ENCODE data around the gene MRPL4. TPM values are rescaled to one million over a fixed set of nuclear protein-coding genes. Genes with fewer than 3 reads are reported as not detected.
A peak's percentile ranks its signal among the peaks of the same experiment; 100 is the strongest.

MRPL4 gene
- total RNA-seq, 4 donors from 2014 or later: 77.2 to 90.8 (median 83.5) TPM

- no peak for TF ChIP-seq CTCF (IDR thresholded peaks at IDR 0.05)
- intact Hi-C loops (cut with DNase I; ENCODE audit: low total_unique reads): loop anchor here (10.0 kb wide), 1 partner anchor 325 kb away; the partner anchor contains the start of gene OLFM2
- peak; percentile 80 to 96 for DNase-seq (ENCODE audit: low spot score in 2 of 2)
- WGBS, 2 donors: 45 to 61% methylated on average over 19 to 32 of the region's 32 CpGs
- H3K4me3 ChIP-seq (ENCODE audit: low read depth, poor library complexity, severe bottlenecking): no peak overlapping the region
Measured at GRCh38 chr19:10259162-10259905, 7.3 kb downstream of the MRPL4 start.

DNA sequence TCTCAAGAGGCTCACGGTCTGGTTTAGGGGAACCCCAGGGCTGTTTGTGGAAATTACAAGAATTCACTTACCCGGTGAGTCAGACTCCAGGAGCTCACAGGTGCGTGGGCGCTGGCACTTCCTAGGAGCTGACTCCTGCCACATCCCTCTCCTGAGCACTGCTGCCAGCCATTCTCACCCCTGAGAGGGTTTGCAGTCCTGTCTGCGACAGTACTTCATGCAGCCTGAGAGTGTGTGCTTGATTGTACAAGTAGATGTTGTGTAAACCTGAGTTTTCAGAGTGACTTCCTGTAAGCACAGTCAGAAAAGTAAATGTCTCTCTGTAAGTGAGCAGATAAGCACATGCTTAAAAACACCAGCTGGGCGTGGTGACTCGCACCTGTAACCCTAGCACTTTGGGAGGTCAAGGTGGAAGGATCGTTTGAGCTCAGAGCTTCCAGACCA lies 8.1 kb downstream of the MRPL4 start:
- no peak overlapping the region for H3K4me3 ChIP-seq (ENCODE audit: low read depth, poor library complexity, severe bottlenecking)
- no peak for DNase-seq (ENCODE audit: low spot score in 2 of 2)
- intact Hi-C loops (cut with DNase I; ENCODE audit: low total_unique reads): no loop called here
- no peak for TF ChIP-seq CTCF (IDR thresholded peaks at IDR 0.05)
- TF ChIP-seq POLR2A (IDR thresholded peaks at IDR 0.05): no peak
- 44 to 66% methylated on average over 8 of the region's 8 CpGs for WGBS, 2 donors

GRCh38 chr19:10262771-10263170 lies 10.8 kb downstream of the MRPL4 start:
- no peak for TF ChIP-seq POLR2A (IDR thresholded peaks at IDR 0.05)
- no peak for TF ChIP-seq CTCF (IDR thresholded peaks at IDR 0.05)
- intact Hi-C loops (cut with DNase I; ENCODE audit: low total_unique reads): no loop called here
- 75% methylated on average over 7 of the region's 7 CpGs for WGBS, 2 donors
- no peak overlapping the region for H3K4me3 ChIP-seq (ENCODE audit: low read depth, poor library complexity, severe bottlenecking)
- DNase-seq (ENCODE audit: low spot score in 2 of 2): no peak

DNA sequence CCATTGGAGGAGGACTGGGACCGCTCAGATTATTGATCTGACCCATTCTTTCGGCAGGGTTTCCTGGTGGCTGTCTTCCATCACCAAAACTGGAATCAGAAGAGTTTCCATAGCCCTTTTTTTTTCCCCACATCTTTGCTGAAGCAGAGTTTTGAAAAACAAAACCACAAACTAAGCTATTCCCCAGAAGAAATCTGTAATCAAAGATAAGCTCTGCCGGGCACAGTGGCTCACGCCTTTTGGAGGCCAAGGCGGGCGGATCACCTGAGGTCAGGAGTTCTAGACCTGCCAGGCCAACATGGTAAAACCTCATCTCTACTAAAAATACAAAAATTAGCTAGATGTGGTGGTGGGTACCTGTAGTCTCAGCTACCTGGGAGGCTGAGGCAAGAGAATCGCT lies 14.7 kb downstream of the MRPL4 start:
- intact Hi-C loops (cut with DNase I; ENCODE audit: low total_unique reads): no loop called here
- WGBS, 2 donors: 85 to 88% methylated on average over 7 of the region's 7 CpGs
- no peak for TF ChIP-seq CTCF (IDR thresholded peaks at IDR 0.05)
- TF ChIP-seq POLR2A (IDR thresholded peaks at IDR 0.05): no peak
- no peak for DNase-seq (ENCODE audit: low spot score in 2 of 2)
- H3K4me3 ChIP-seq (ENCODE audit: low read depth, poor library complexity, severe bottlenecking): no peak overlapping the region

GRCh38 chr19:10268071-10268470 lies 16.1 kb downstream of the MRPL4 start:
- DNase-seq (ENCODE audit: low spot score in 2 of 2): no peak
- TF ChIP-seq CTCF (IDR thresholded peaks at IDR 0.05) (no peak), POLR2A (IDR thresholded peaks at IDR 0.05) (no peak)
- H3K4me3 ChIP-seq (ENCODE audit: low read depth, poor library complexity, severe bottlenecking): no peak overlapping the region
- intact Hi-C loops (cut with DNase I; ENCODE audit: low total_unique reads): loop anchor here (2.0 kb wide), 1 partner anchor 121 kb away; no protein-coding TSS in a partner anchor
- WGBS, 2 donors: 54 to 65% methylated on average over 6 of the region's 6 CpGs
